Measurements from ENCODE around the gene DPP6.

Gene DPP6

GRCh38 chr7:154794147-154794780 lies 742.1 kb downstream of the DPP6 start:
- no peak overlapping the region for H4K5ac ChIP-seq (ENCODE audit: low read length)
- no peak overlapping the region for H3K27ac ChIP-seq (ENCODE audit: low read depth, low read length)
- H3K4ac ChIP-seq (ENCODE audit: low read depth, low read length): no peak overlapping the region
- no CpG with 5 or more reads among the region's 50 CpGs for WGBS (ENCODE audit: extremely low coverage, insufficient coverage, low lambda C conversion rate)
- no peak overlapping the region for H2BK15ac ChIP-seq (replicated peaks; ENCODE audit: low read depth)
- H3K79me1 ChIP-seq (ENCODE audit: low read length): no peaks in the 10 kb centered on the region
- H3K4me2 ChIP-seq (ENCODE audit: low read length): peak overlapping the region; percentile 84
- H3K9ac ChIP-seq (ENCODE audit: low read length): peak overlapping the region; percentile 55
- DNase-seq: peak; percentile 76
- no peak overlapping the region for H2AK5ac ChIP-seq (ENCODE audit: low read length)
- no peak overlapping the region for H4K8ac ChIP-seq (ENCODE audit: low read depth, low read length)
- no peaks in the 10 kb centered on the region for H3K27me3 ChIP-seq (ENCODE audit: insufficient read depth, low read length, poor library complexity)
- H2BK120ac ChIP-seq (ENCODE audit: low read depth, low read length): no peak overlapping the region
- peak overlapping the region; percentile 85 for H3K56ac ChIP-seq (ENCODE audit: low read length)
- no peak overlapping the region for H3K23ac ChIP-seq (ENCODE audit: low read length)
- no peaks in the 10 kb centered on the region for H3K4me1 ChIP-seq (ENCODE audit: control insufficient read depth, low read depth, low read length)
- H3K18ac ChIP-seq (ENCODE audit: low read length): no peak overlapping the region
- H2BK5ac ChIP-seq (ENCODE audit: low read length): no peak overlapping the region
- H3K36me3 ChIP-seq (ENCODE audit: control insufficient read depth, insufficient read depth, low read length): no peaks in the 10 kb centered on the region
- no peak overlapping the region for H3K4me3 ChIP-seq (ENCODE audit: low read length)
- H3K79me2 ChIP-seq (ENCODE audit: control insufficient read depth, insufficient read depth, low read length): no peaks in the 10 kb centered on the region

- H3K23ac ChIP-seq (ENCODE audit: low read length): no peak overlapping the region
- no CpG with 5 or more reads among the region's 4 CpGs for WGBS (ENCODE audit: extremely low coverage, insufficient coverage, low lambda C conversion rate)
- no peak overlapping the region for H2BK5ac ChIP-seq (ENCODE audit: low read length)
- no peak overlapping the region for H2BK120ac ChIP-seq (ENCODE audit: low read depth, low read length)
- H3K9ac ChIP-seq (ENCODE audit: low read length): no peak overlapping the region
- no peak overlapping the region for H2BK15ac ChIP-seq (replicated peaks; ENCODE audit: low read depth)
- peak; percentile 57 for DNase-seq
- H3K56ac ChIP-seq (ENCODE audit: low read length): peak overlapping the region; percentile 49
- no peak overlapping the region for H2AK5ac ChIP-seq (ENCODE audit: low read length)
- no peaks in the 10 kb centered on the region for H3K79me1 ChIP-seq (ENCODE audit: low read length)
- no peak overlapping the region for H3K4ac ChIP-seq (ENCODE audit: low read depth, low read length)
- H4K5ac ChIP-seq (ENCODE audit: low read length): no peak overlapping the region
- no peak overlapping the region for H3K4me3 ChIP-seq (ENCODE audit: low read length)
- no peak overlapping the region for H3K18ac ChIP-seq (ENCODE audit: low read length)
- H3K4me1 ChIP-seq (ENCODE audit: control insufficient read depth, low read depth, low read length): no peaks in the 10 kb centered on the region
- no peak overlapping the region for H3K27ac ChIP-seq (ENCODE audit: low read depth, low read length)
- no peaks in the 10 kb centered on the region for H3K36me3 ChIP-seq (ENCODE audit: control insufficient read depth, insufficient read depth, low read length)
- no peaks in the 10 kb centered on the region for H3K79me2 ChIP-seq (ENCODE audit: control insufficient read depth, insufficient read depth, low read length)
- H4K8ac ChIP-seq (ENCODE audit: low read depth, low read length): no peak overlapping the region
- H3K4me2 ChIP-seq (ENCODE audit: low read length): no peak overlapping the region
- H3K27me3 ChIP-seq (ENCODE audit: insufficient read depth, low read length, poor library complexity): no peaks in the 10 kb centered on the region
Observed at GRCh38 chr7:154795014-154795413, 742.8 kb downstream of the DPP6 start.

- Histone ChIP-seq H4K8ac (ENCODE audit: low read depth, low read length) (no peak overlapping the region), H3K9ac (ENCODE audit: low read length) (no peak overlapping the region), H2BK15ac (replicated peaks; ENCODE audit: low read depth) (no peak overlapping the region), H3K79me1 (ENCODE audit: low read length) (no peaks in the 10 kb centered on the region), H2BK120ac (ENCODE audit: low read depth, low read length) (no peak overlapping the region), H3K4me2 (ENCODE audit: low read length) (no peak overlapping the region), H4K5ac (ENCODE audit: low read length) (no peak overlapping the region), H3K23ac (ENCODE audit: low read length) (no peak overlapping the region), H2AK5ac (ENCODE audit: low read length) (no peak overlapping the region), H3K4me3 (ENCODE audit: low read length) (no peak overlapping the region), H3K27ac (ENCODE audit: low read depth, low read length) (no peak overlapping the region), H3K36me3 (ENCODE audit: control insufficient read depth, insufficient read depth, low read length) (no peaks in the 10 kb centered on the region), H3K4ac (ENCODE audit: low read depth, low read length) (no peak overlapping the region), H3K56ac (ENCODE audit: low read length) (no peak overlapping the region), H2BK5ac (ENCODE audit: low read length) (no peak overlapping the region), H3K79me2 (ENCODE audit: control insufficient read depth, insufficient read depth, low read length) (no peaks in the 10 kb centered on the region), H3K4me1 (ENCODE audit: control insufficient read depth, low read depth, low read length) (no peaks in the 10 kb centered on the region), H3K27me3 (ENCODE audit: insufficient read depth, low read length, poor library complexity) (no peaks in the 10 kb centered on the region), H3K18ac (ENCODE audit: low read length) (no peak overlapping the region)
- DNase-seq: no peak
- WGBS (ENCODE audit: extremely low coverage, insufficient coverage, low lambda C conversion rate): no CpG with 5 or more reads among the region's 13 CpGs
Observed at GRCh38 chr7:154795437-154795836, 743.2 kb downstream of the DPP6 start.

GRCh38 chr7:154804449-154804848 lies 752.3 kb downstream of the DPP6 start:
- H3K36me3 ChIP-seq (ENCODE audit: control insufficient read depth, insufficient read depth, low read length): no peaks in the 10 kb centered on the region
- H3K79me1 ChIP-seq (ENCODE audit: low read length): no peaks in the 10 kb centered on the region
- no peak overlapping the region for H2BK15ac ChIP-seq (replicated peaks; ENCODE audit: low read depth)
- H3K27ac ChIP-seq (ENCODE audit: low read depth, low read length): no peak overlapping the region
- no peak overlapping the region for H3K4me2 ChIP-seq (ENCODE audit: low read length)
- no peak overlapping the region for H3K9ac ChIP-seq (ENCODE audit: low read length)
- DNase-seq: no peak
- no peak overlapping the region for H2BK5ac ChIP-seq (ENCODE audit: low read length)
- no peaks in the 10 kb centered on the region for H3K27me3 ChIP-seq (ENCODE audit: insufficient read depth, low read length, poor library complexity)
- no peak overlapping the region for H4K5ac ChIP-seq (ENCODE audit: low read length)
- no peak overlapping the region for H3K4ac ChIP-seq (ENCODE audit: low read depth, low read length)
- no CpG with 5 or more reads among the region's 3 CpGs for WGBS (ENCODE audit: extremely low coverage, insufficient coverage, low lambda C conversion rate)
- no peaks in the 10 kb centered on the region for H3K79me2 ChIP-seq (ENCODE audit: control insufficient read depth, insufficient read depth, low read length)
- H3K23ac ChIP-seq (ENCODE audit: low read length): no peak overlapping the region
- no peak overlapping the region for H2AK5ac ChIP-seq (ENCODE audit: low read length)
- H4K8ac ChIP-seq (ENCODE audit: low read depth, low read length): no peak overlapping the region
- no peaks in the 10 kb centered on the region for H3K4me1 ChIP-seq (ENCODE audit: control insufficient read depth, low read depth, low read length)
- H3K18ac ChIP-seq (ENCODE audit: low read length): no peak overlapping the region
- H3K56ac ChIP-seq (ENCODE audit: low read length): no peak overlapping the region
- H2BK120ac ChIP-seq (ENCODE audit: low read depth, low read length): no peak overlapping the region
- H3K4me3 ChIP-seq (ENCODE audit: low read length): no peak overlapping the region

GRCh38 chr7:154812027-154812426 lies 759.8 kb downstream of the DPP6 start:
- H3K9ac ChIP-seq (ENCODE audit: low read length): no peak overlapping the region

More at GRCh38 chr7:154812027-154812426, 759.8 kb downstream of the DPP6 start:
- Histone ChIP-seq H3K4ac (ENCODE audit: low read depth, low read length) (no peak overlapping the region), H3K4me1 (ENCODE audit: control insufficient read depth, low read depth, low read length) (no peaks in the 10 kb centered on the region), H2BK120ac (ENCODE audit: low read depth, low read length) (no peak overlapping the region), H3K27ac (ENCODE audit: low read depth, low read length) (no peak overlapping the region), H3K27me3 (ENCODE audit: insufficient read depth, low read length, poor library complexity) (no peaks in the 10 kb centered on the region), H3K4me2 (ENCODE audit: low read length) (no peak overlapping the region), H3K18ac (ENCODE audit: low read length) (no peak overlapping the region), H2BK15ac (replicated peaks; ENCODE audit: low read depth) (no peak overlapping the region), H4K5ac (ENCODE audit: low read length) (no peak overlapping the region), H3K79me1 (ENCODE audit: low read length) (no peaks in the 10 kb centered on the region), H2BK5ac (ENCODE audit: low read length) (no peak overlapping the region), H3K56ac (ENCODE audit: low read length) (no peak overlapping the region), H3K23ac (ENCODE audit: low read length) (no peak overlapping the region), H4K8ac (ENCODE audit: low read depth, low read length) (no peak overlapping the region), H3K79me2 (ENCODE audit: control insufficient read depth, insufficient read depth, low read length) (no peaks in the 10 kb centered on the region), H2AK5ac (ENCODE audit: low read length) (no peak overlapping the region), H3K36me3 (ENCODE audit: control insufficient read depth, insufficient read depth, low read length) (no peaks in the 10 kb centered on the region), H3K4me3 (ENCODE audit: low read length) (no peak overlapping the region)
- no peak for DNase-seq
- WGBS (ENCODE audit: extremely low coverage, insufficient coverage, low lambda C conversion rate): no CpG with 5 or more reads among the region's 1 CpG
